ENCODE measurements around the gene CAPN12.

DNA sequence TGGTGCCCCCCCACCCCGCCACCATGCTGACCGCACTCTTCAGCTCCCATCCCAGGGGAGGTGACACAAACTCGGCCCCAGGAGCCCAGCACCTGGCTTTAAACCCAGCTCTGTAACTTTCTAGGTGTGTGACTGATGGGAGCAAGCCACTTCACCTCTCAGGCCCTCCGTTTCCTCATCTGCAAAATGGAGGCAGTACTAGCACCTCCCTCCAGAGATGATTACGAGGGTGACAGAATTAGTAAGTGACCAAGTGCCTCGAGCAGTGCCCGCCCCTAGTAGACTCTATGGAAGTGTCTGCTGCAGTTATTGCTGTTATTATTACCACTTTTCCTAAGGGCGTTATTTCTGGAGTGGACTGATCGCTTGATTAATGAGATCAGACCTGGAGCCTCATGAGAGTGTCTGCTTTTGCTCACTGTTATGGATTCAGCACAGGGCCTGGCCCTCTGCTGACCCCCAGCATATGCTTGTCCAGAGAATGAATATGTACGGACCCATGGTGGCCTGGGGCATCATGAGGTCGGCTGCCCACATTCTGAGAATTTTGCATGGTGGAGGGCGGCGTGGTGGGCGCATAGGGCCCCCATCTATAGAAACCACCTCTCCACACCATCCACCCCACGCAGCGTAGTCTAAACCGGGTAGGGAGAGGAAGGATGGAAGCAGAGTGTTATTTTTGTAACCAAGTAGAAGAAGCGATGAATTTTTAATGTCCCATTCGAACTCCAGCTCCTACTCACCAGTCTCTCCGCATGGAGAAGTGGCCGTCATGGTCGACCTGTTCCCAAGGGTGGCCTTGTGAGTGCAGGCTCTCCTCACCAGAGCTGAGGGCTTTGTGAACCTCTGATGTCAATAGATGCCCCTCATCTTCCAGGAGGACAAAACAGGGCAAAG lies 48.2 kb downstream of the CAPN12 start:
- no peak for TF ChIP-seq POLR2A (IDR thresholded peaks at IDR 0.05; ENCODE audit: low read depth, low read length)
- no peak for TF ChIP-seq TAF1 (IDR thresholded peaks at IDR 0.05; ENCODE audit: low read depth, low read length)
- no peak for TF ChIP-seq POU2F2 (IDR thresholded peaks at IDR 0.05; ENCODE audit: low read depth, low read length)
- no peak for TF ChIP-seq POLR2AphosphoS5 (IDR thresholded peaks at IDR 0.05; ENCODE audit: low read depth, low read length)
- TF ChIP-seq PAX5 (IDR thresholded peaks at IDR 0.05; ENCODE audit: insufficient read depth, low read length, severe bottlenecking), result no peak
